ENCODE measurements around the gene ACSL4. TPM values are rescaled to one million over a fixed set of nuclear protein-coding genes. Genes with fewer than 3 reads are reported as not detected.
"Not testable (repeated sequence)": the region's sequence is repeated elsewhere in the genome, so short reads cannot be mapped to it uniquely, and the experiment has no call there.

Gene ACSL4
- total and polyA plus RNA-seq, 4 donors: 34.1 to 97.7 (median 62.2) TPM

DNA sequence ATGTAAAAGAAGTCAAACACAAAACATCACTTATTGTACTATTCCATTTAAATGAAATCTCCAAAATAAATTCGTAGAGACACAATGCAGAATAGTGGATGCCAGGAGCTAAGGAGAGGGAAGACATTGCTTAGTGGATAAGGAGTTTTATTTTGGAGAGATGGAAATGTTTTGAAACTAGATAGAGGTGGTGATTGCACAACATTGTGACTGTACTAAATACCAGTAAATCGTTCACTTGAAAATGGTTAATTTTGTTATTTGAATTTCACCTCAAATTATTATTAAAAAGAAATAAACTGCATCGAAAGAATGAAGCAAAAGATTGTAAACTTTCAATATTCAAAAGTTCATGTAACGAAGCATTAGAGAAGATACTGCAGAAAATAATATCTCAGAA lies 9.7 kb upstream of the ACSL4 start:
- no peak for DNase-seq
- H3K9ac ChIP-seq (ENCODE audit: insufficient read depth in 1 of 2, low read length in 2 of 2): no peak overlapping the region
- ATAC-seq (ENCODE audit: insufficient read depth, low FRiP score): no peak
- peaks cover 0 to 9% (median 3%) of the 10 kb centered on the region in 3 donors for H3K27me3 ChIP-seq (ENCODE audit: control insufficient read depth in 3 of 3, insufficient read depth in 3 of 3, low read length in 2 of 3)
- TF ChIP-seq, protein P1, sequence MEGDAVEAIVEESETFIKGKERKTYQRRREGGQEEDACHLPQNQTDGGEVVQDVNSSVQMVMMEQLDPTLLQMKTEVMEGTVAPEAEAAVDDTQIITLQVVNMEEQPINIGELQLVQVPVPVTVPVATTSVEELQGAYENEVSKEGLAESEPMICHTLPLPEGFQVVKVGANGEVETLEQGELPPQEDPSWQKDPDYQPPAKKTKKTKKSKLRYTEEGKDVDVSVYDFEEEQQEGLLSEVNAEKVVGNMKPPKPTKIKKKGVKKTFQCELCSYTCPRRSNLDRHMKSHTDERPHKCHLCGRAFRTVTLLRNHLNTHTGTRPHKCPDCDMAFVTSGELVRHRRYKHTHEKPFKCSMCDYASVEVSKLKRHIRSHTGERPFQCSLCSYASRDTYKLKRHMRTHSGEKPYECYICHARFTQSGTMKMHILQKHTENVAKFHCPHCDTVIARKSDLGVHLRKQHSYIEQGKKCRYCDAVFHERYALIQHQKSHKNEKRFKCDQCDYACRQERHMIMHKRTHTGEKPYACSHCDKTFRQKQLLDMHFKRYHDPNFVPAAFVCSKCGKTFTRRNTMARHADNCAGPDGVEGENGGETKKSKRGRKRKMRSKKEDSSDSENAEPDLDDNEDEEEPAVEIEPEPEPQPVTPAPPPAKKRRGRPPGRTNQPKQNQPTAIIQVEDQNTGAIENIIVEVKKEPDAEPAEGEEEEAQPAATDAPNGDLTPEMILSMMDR (IDR thresholded peaks at IDR 0.05; ENCODE audit: control extremely low read depth, extremely low read depth): no peak
- H3K27ac ChIP-seq (ENCODE audit: low read depth in 1 of 2, low read length in 1 of 2): no peak overlapping the region
- H3K4me1 ChIP-seq (ENCODE audit: control insufficient read depth in 5 of 5, insufficient read depth in 5 of 5, low read length in 5 of 5): no peaks in the 10 kb centered on the region
- no peak overlapping the region for H3K4me3 ChIP-seq
- no peaks in the 10 kb centered on the region for H3K9me3 ChIP-seq (ENCODE audit: control insufficient read depth in 4 of 4, insufficient read depth in 3 of 4, low read length in 3 of 4)
- no peaks in the 10 kb centered on the region for H3K36me3 ChIP-seq (ENCODE audit: control insufficient read depth in 4 of 4, insufficient read depth in 4 of 4, low read length in 4 of 4)
- WGBS, 2 donors: 45 to 84% methylated on average over 4 of the region's 4 CpGs

DNA sequence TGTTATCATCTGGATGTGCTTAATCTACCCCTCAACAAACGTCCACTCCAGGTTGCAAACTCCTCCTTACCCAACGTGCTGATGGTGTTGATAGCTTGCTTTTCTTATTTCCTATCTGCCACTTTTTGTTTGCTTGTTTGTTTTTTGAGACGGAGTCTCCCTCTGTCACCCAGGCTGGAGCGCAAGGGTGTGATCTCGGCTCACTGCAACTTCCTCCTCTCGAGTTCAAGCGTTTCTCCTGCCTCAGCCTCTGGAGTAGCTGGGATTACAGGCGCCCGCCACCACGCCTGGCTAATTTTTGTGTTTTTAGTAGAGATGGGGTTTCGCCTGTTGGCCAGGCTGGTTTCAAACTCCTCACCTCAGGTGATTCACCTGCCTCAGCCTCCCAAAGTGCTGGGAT lies 7.8 kb upstream of the ACSL4 start:
- H3K4me3 ChIP-seq; H3K27ac ChIP-seq (ENCODE audit: low read depth in 1 of 2, low read length in 1 of 2); H3K36me3 ChIP-seq (ENCODE audit: control insufficient read depth in 4 of 4, insufficient read depth in 4 of 4, low read length in 4 of 4); H3K9ac ChIP-seq (ENCODE audit: insufficient read depth in 1 of 2, low read length in 2 of 2); H3K9me3 ChIP-seq (ENCODE audit: control insufficient read depth in 4 of 4, insufficient read depth in 3 of 4, low read length in 3 of 4); ATAC-seq (ENCODE audit: insufficient read depth, low FRiP score); H3K4me1 ChIP-seq (ENCODE audit: control insufficient read depth in 5 of 5, insufficient read depth in 5 of 5, low read length in 5 of 5); DNase-seq: not testable (repeated sequence)
- H3K27me3 ChIP-seq (ENCODE audit: control insufficient read depth in 3 of 3, insufficient read depth in 3 of 3, low read length in 2 of 3): peaks cover 0 to 10% (median 3%) of the 10 kb centered on the region in 3 donors
- 43 to 48% methylated on average over 11 of the region's 11 CpGs for WGBS, 2 donors

DNA sequence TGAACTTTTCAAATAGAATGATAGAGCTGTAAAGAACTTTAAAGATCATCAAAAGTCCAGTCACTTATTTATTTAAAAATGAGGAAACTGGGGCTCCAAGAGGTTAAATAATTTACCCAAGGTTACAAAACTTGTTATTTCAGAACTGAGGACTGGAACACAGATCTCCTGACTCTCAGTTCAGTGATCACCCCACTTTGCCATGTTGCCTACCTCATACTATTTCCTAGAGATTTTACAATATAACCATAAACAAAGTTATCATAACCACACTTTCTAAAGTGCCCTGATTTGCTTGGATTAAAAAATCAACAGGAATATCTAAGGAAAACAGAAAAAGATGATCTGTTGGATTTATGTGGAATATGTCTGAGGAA lies 7.4 kb upstream of the ACSL4 start:
- Histone ChIP-seq H3K36me3 (ENCODE audit: control insufficient read depth in 4 of 4, insufficient read depth in 4 of 4, low read length in 4 of 4) (no peaks in the 10 kb centered on the region), H3K4me1 (ENCODE audit: control insufficient read depth in 5 of 5, insufficient read depth in 5 of 5, low read length in 5 of 5) (no peaks in the 10 kb centered on the region), H3K27ac (ENCODE audit: low read depth in 1 of 2, low read length in 1 of 2) (no peak overlapping the region), H3K9me3 (ENCODE audit: control insufficient read depth in 4 of 4, insufficient read depth in 3 of 4, low read length in 3 of 4) (no peaks in the 10 kb centered on the region), H3K4me3 (no peak overlapping the region), H3K27me3 (ENCODE audit: control insufficient read depth in 3 of 3, insufficient read depth in 3 of 3, low read length in 2 of 3) (peaks cover 0 to 11% (median 3%) of the 10 kb centered on the region in 3 donors), H3K9ac (ENCODE audit: insufficient read depth in 1 of 2, low read length in 2 of 2) (no peak overlapping the region)
- TF ChIP-seq, protein P1 (IDR thresholded peaks at IDR 0.05; ENCODE audit: control extremely low read depth, extremely low read depth): no peak
- DNase-seq (no peak), ATAC-seq (ENCODE audit: insufficient read depth, low FRiP score) (no peak)

DNA sequence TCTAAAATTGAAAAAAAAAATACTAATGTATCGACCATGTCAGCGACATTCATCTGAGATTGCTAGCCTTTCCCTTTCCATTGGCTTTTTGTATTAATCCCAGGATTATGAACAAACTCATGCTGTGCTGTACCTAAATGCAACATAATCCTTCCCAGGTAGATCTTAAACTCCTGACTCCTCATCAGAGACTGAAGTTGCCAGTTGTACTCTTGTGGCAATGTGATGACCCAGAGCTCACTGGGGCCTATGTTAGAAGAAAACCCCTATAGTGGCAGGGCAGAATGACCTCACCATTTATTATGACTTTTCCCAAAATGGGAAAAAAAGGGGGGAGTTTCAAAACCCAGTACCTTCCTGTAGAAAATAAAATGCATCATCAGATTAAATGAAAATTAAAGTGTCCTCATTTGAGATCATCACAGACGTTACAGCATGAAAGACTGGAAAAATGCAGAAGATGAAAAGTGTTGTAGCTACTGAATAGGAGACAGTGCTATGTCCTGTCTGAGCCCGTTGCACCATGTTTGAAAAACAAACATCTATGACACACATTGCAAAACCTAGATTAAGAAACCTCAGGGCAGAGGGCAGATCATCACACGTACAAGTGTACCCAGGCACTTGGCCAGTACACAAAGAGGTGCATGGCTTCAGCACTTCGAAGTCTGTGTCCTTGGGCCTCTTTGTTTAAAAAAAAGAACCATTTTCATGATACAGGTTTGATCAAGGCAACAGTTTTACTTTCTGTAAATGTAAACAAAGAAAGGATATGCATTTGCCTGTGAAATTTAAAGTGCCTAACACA lies 6.8 kb upstream of the ACSL4 start:
- DNase-seq (no peak), ATAC-seq (ENCODE audit: insufficient read depth, low FRiP score) (peak; percentile 68)
- peaks cover 0 to 13% (median 6%) of the 10 kb centered on the region in 3 donors for H3K27me3 ChIP-seq (ENCODE audit: control insufficient read depth in 3 of 3, insufficient read depth in 3 of 3, low read length in 2 of 3)
- H3K36me3 ChIP-seq (ENCODE audit: control insufficient read depth in 4 of 4, insufficient read depth in 4 of 4, low read length in 4 of 4): no peaks in the 10 kb centered on the region
- no peaks in the 10 kb centered on the region for H3K9me3 ChIP-seq (ENCODE audit: control insufficient read depth in 4 of 4, insufficient read depth in 3 of 4, low read length in 3 of 4)
- TF ChIP-seq, protein P1 (IDR thresholded peaks at IDR 0.05; ENCODE audit: control extremely low read depth, extremely low read depth): no peak
- no peaks in the 10 kb centered on the region for H3K4me1 ChIP-seq (ENCODE audit: control insufficient read depth in 5 of 5, insufficient read depth in 5 of 5, low read length in 5 of 5)
- no peak overlapping the region for H3K9ac ChIP-seq (ENCODE audit: insufficient read depth in 1 of 2, low read length in 2 of 2)
- 49 to 50% methylated on average over 6 of the region's 6 CpGs for WGBS, 2 donors
- H3K4me3 ChIP-seq: no peak overlapping the region
- H3K27ac ChIP-seq (ENCODE audit: low read depth in 1 of 2, low read length in 1 of 2): no peak overlapping the region

All from lung (tissue), 12 donors.